BE2C (cell line): Measurements from ENCODE around the gene SPINK9. TPM values are rescaled to one million over a fixed set of nuclear protein-coding genes. Genes with fewer than 3 reads are reported as not detected.
A peak's percentile ranks its signal among the peaks of the same experiment; 100 is the strongest.

Source experiments
- DNase-seq: peaks from one replicate; pipeline ENCODE4 v3.0.0-alpha.2; 2020
- H3K27me3 ChIP-seq: fragments of 250-450 bp; sonication (Bioruptor Pico); 2 replicates; pipeline ENCODE4 v1.5.1; 2020; ENCODE audit warnings: mild to moderate bottlenecking
- H3K36me3 ChIP-seq: fragments of 250-450 bp; sonication (Bioruptor Pico); 2 replicates; pipeline ENCODE4 v1.5.1; 2020; ENCODE audit warnings: mild to moderate bottlenecking
- H3K4me1 ChIP-seq: fragments of 250-450 bp; sonication (Bioruptor Pico); 2 replicates; pipeline ENCODE4 v1.5.1; 2020
- H3K4me3 ChIP-seq: 2 replicates; pipeline ENCODE4 v1.5.1; 2011; ENCODE audit warnings: low read depth, low read length
- H3K9me3 ChIP-seq: fragments of 250-450 bp; sonication (Bioruptor Pico); 2 replicates; pipeline ENCODE4 v1.5.1; 2020
- CTCF ChIP-seq: IDR thresholded peaks from 2 replicates; pipeline ENCODE4 v1.5.1; 2012; ENCODE audit warnings: mild to moderate bottlenecking, low read depth, low read length
- polyA plus RNA-seq: library from polyadenylated mRNA; unstranded; fragments of >200 nt; gene quantifications from one replicate; pipeline ENCODE4 v1.2.1, GENCODE V29; 2012; ENCODE audit warnings: low read depth, missing spikeins; ENCODE audit not compliant: insufficient read length, insufficient read depth

SPINK9 gene
- polyA plus RNA-seq: not detected

GRCh38 chr5:148335259-148335658 is at the start of gene SPINK9:
Gene SPINK9, plus strand, starts transcription at chr5:148335559. Its CDS starts 55 bp downstream, at chr5:148335614.
- no peak within 1 kb of the TSS for H3K4me3 ChIP-seq
- H3K36me3 ChIP-seq: no peaks in the 10 kb centered on the region
- H3K9me3 ChIP-seq: no peaks in the 10 kb centered on the region
- no peaks in the 10 kb centered on the region for H3K27me3 ChIP-seq
- no peak for DNase-seq
- no peaks in the 10 kb centered on the region for H3K4me1 ChIP-seq
- no peak for TF ChIP-seq CTCF

- no peaks in the 10 kb centered on the region for H3K9me3 ChIP-seq
- no peak for DNase-seq
- no peak overlapping the region for H3K4me3 ChIP-seq
- no peaks in the 10 kb centered on the region for H3K4me1 ChIP-seq
- no peaks in the 10 kb centered on the region for H3K36me3 ChIP-seq
- peak; percentile 58 for TF ChIP-seq CTCF
- 0 out of 2 replicates have a peak, but pooled peaks cover 3% of the 10 kb centered on the region for H3K27me3 ChIP-seq
These were observed 44.8 kb upstream of the SPINK9 start for GRCh38 chr5:148290271-148291195.

- no peaks in the 10 kb centered on the region for H3K9me3 ChIP-seq
- no peaks in the 10 kb centered on the region for H3K4me1 ChIP-seq
- no peaks in the 10 kb centered on the region for H3K36me3 ChIP-seq
- no peaks in the 10 kb centered on the region for H3K27me3 ChIP-seq
- no peak for TF ChIP-seq CTCF
- H3K4me3 ChIP-seq: no peak overlapping the region
- DNase-seq: no peak
These were observed 37.6 kb upstream of the SPINK9 start for GRCh38 chr5:148297731-148298130.

GRCh38 chr5:148306446-148306845 is 28.9 kb upstream of the SPINK9 start:
- Histone ChIP-seq H3K9me3 (no peaks in the 10 kb centered on the region), H3K4me1 (no peaks in the 10 kb centered on the region), H3K36me3 (no peaks in the 10 kb centered on the region), H3K27me3 (no peaks in the 10 kb centered on the region), H3K4me3 (no peak overlapping the region)
- no peak for DNase-seq
- no peak for TF ChIP-seq CTCF

GRCh38 chr5:148309019-148309418 is 26.3 kb upstream of the SPINK9 start:
- Histone ChIP-seq H3K9me3 (no peaks in the 10 kb centered on the region), H3K4me1 (no peaks in the 10 kb centered on the region), H3K36me3 (no peaks in the 10 kb centered on the region), H3K27me3 (no peaks in the 10 kb centered on the region), H3K4me3 (no peak overlapping the region)
- DNase-seq: no peak
- no peak for TF ChIP-seq CTCF

GRCh38 chr5:148309746-148310145 is 25.6 kb upstream of the SPINK9 start:
- DNase-seq: no peak
- Histone ChIP-seq H3K4me3 (no peak overlapping the region), H3K4me1 (no peaks in the 10 kb centered on the region), H3K9me3 (no peaks in the 10 kb centered on the region), H3K27me3 (no peaks in the 10 kb centered on the region), H3K36me3 (no peaks in the 10 kb centered on the region)
- no peak for TF ChIP-seq CTCF
